ENCODE results near the gene ITGA5. TPM values are rescaled to one million over a fixed set of nuclear protein-coding genes. Genes with fewer than 3 reads are reported as not detected.
A peak's percentile ranks its signal among the peaks of the same experiment; 100 is the strongest.

The ITGA5 gene
- 12.2 and 16.2 TPM in 2 replicates for total RNA-seq (2021)
- long read RNA-seq, full-length matches to known transcripts = 2 of 7 reads
- long read RNA-seq, partial matches to known transcripts = 1 of 7 reads
- long read RNA-seq, other reads (novel, unspliced or antisense) = 4 of 7 reads

DNA sequence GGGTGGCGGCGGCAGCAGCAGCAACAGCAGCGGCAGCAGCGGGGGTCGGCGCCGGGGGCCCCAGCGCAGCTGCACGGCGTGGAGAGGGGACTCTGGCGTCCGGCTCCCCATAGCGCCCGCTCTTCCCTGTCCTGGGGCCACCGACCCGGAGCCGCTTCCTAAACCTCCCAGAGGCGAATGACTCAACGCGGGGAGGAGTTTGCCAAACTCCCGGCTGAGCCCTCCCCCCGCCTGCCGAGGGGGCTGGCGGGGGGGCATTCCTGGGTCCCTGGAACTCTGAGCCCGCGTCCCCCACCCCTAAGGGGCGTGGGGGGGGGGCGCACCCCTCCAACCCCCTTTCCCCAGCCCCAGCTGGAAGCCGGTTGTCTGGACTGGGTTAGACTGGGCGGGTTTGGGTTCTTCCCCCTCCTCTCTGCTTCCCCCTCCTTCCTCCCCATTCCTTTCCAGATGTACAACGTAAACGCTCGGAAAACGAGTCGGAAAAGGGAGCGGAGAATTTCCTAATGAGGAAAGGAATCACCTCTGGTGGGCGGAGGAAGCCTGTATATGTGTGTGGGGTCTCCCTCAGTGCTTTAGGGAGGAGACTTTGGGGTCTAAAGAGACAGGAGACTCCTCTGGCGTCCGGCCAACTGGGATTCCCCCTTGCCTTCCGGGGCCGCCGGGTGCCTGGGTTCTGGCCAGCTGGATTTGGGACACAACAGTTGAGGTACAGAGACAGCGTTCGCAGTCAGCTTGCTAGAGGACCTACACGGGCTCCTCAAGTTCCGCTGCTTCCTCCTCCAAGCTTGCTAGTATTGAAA lies at the start of gene ITGA5:
ITGA5 (minus strand) TSS at position 179 of the 800 bp plus-strand sequence; CDS start at position 111, 68 bp downstream.
- peaks cover 37 to 39% of the 10 kb centered on the region in 2 experiments for H3K4me1 Mint-ChIP-seq
- peak within 1 kb of the TSS; percentile 79 for H2BK120ac ChIP-seq (ENCODE audit: low read depth, low read length, poor library complexity, severe bottlenecking)
- no peaks in the 10 kb centered on the region for H3K9me3 ChIP-seq (ENCODE audit: control insufficient read depth, low read depth, low read length)
- no peaks in the 10 kb centered on the region for H3K9me3 Mint-ChIP-seq
- no peak within 1 kb of the TSS for H3K4ac ChIP-seq (ENCODE audit: low read depth, low read length)
- no peak within 1 kb of the TSS for H4K91ac ChIP-seq (ENCODE audit: insufficient read length, low read depth, low read length)
- no peaks in the 10 kb centered on the region; the same call in 1 of the 2 replicates for H3K27me3 ChIP-seq (ENCODE audit: insufficient read depth, low read length)
- no peak within 1 kb of the TSS for H4K5ac ChIP-seq (ENCODE audit: insufficient read length, low read depth, low read length)
- H3K79me2 ChIP-seq (ENCODE audit: insufficient read depth, low read length) = no peaks in the 10 kb centered on the region
- no peak within 1 kb of the TSS for H2BK20ac ChIP-seq (ENCODE audit: low read depth, low read length, poor library complexity, severe bottlenecking)
- no peak within 1 kb of the TSS for H2BK5ac ChIP-seq (ENCODE audit: insufficient read length, low read length)
- peak within 1 kb of the TSS; percentile 73 for H3K14ac ChIP-seq (ENCODE audit: insufficient read depth, low read length)
- H3K18ac ChIP-seq (ENCODE audit: insufficient read length, low read depth, low read length) = no peak within 1 kb of the TSS
- H4K8ac ChIP-seq (replicated peaks; ENCODE audit: insufficient read length, low read depth, low read length) = no peak within 1 kb of the TSS
- no peaks in the 10 kb centered on the region; a peak in 1 of 7 replicates for H3K36me3 Mint-ChIP-seq (ENCODE audit: insufficient read depth in 1 of 3, low read depth in 3 of 3)
- no peak within 1 kb of the TSS for H3K27ac ChIP-seq (ENCODE audit: insufficient read length, low read depth, low read length)
- H3K4me3 Mint-ChIP-seq = peak within 1 kb of the TSS; percentile 79 to 94
- H4K20me1 ChIP-seq (ENCODE audit: control insufficient read depth, insufficient read depth, insufficient read length) = no peaks in the 10 kb centered on the region
- H2BK12ac ChIP-seq (ENCODE audit: insufficient read length, low read depth, low read length) = peak within 1 kb of the TSS; percentile 12
- H2AK5ac ChIP-seq (ENCODE audit: insufficient read length, low read length) = no peak within 1 kb of the TSS
- H3K23me2 ChIP-seq (ENCODE audit: insufficient read length, low read depth, low read length, poor library complexity, severe bottlenecking) = peaks cover 16% of the 10 kb centered on the region
- H3T11ph ChIP-seq (ENCODE audit: low read length) = no peak within 1 kb of the TSS
- DNase-seq = peak; percentile 70
- TF ChIP-seq, protein P1, sequence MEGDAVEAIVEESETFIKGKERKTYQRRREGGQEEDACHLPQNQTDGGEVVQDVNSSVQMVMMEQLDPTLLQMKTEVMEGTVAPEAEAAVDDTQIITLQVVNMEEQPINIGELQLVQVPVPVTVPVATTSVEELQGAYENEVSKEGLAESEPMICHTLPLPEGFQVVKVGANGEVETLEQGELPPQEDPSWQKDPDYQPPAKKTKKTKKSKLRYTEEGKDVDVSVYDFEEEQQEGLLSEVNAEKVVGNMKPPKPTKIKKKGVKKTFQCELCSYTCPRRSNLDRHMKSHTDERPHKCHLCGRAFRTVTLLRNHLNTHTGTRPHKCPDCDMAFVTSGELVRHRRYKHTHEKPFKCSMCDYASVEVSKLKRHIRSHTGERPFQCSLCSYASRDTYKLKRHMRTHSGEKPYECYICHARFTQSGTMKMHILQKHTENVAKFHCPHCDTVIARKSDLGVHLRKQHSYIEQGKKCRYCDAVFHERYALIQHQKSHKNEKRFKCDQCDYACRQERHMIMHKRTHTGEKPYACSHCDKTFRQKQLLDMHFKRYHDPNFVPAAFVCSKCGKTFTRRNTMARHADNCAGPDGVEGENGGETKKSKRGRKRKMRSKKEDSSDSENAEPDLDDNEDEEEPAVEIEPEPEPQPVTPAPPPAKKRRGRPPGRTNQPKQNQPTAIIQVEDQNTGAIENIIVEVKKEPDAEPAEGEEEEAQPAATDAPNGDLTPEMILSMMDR (conservative IDR thresholded peaks at IDR 0.05) = no peak
- H3K4me1 ChIP-seq (ENCODE audit: insufficient read depth, low read length) = peaks cover 5% of the 10 kb centered on the region; the same call in 1 of the 2 replicates
- H3K23ac ChIP-seq (ENCODE audit: insufficient read length, low read depth, low read length) = no peak within 1 kb of the TSS
- peak within 1 kb of the TSS; percentile 81 for H2AFZ ChIP-seq (ENCODE audit: low read length)
- no peak within 1 kb of the TSS for H2BK15ac ChIP-seq (ENCODE audit: low read depth, low read length)
- H3K79me1 ChIP-seq (ENCODE audit: insufficient read depth, low read depth, low read length, poor library complexity, severe bottlenecking) = no peaks in the 10 kb centered on the region
- H3K27ac Mint-ChIP-seq = no peak within 1 kb of the TSS
- no peak within 1 kb of the TSS for H3K56ac ChIP-seq (ENCODE audit: insufficient read length, low read depth, low read length)
- WGBS (ENCODE audit: extremely low coverage, insufficient read length, low lambda C conversion rate) = no CpG with 5 or more reads among the region's 46 CpGs
- peak within 1 kb of the TSS; percentile 12 for H3K9ac ChIP-seq (ENCODE audit: extremely low read depth, insufficient read length, low read length)
- H3K4me2 ChIP-seq (ENCODE audit: insufficient read depth, insufficient read length, low read length) = peak within 1 kb of the TSS; percentile 40
- peaks cover 69% of the 10 kb centered on the region for H3K27me3 Mint-ChIP-seq (ENCODE audit: low read depth)
